Breast epithelium (tissue), 4 donors: ENCODE results near the gene POLD4. TPM values are rescaled to one million over a fixed set of nuclear protein-coding genes. Genes with fewer than 3 reads are reported as not detected.

Experiments used
- DNase-seq, 2 donors: peaks; one replicate each; pipeline ENCODE4 v3.0.0-alpha.2; 2019; ENCODE audit warnings: low spot score in 2 of 2
- H3K27ac ChIP-seq, 2 donors: fragments of 200-600 bp; sonication (generic) in 1 of 2; one replicate each; pipeline ENCODE4 v1.5.1; 2016 to 2019; ENCODE audit warnings: mild to moderate bottlenecking in 1 of 2
- H3K27me3 ChIP-seq, 2 donors: fragments of 200-600 bp; sonication (generic) in 1 of 2; one replicate each; pipeline versions ENCODE4 v1.5.1 to v1.6.0; 2017 to 2019; ENCODE audit warnings: control low read depth in 1 of 2, mild to moderate bottlenecking in 1 of 2
- H3K36me3 ChIP-seq: fragments of 200-600 bp; one replicate; pipeline ENCODE4 v1.5.1; 2019
- H3K4me1 ChIP-seq, 2 donors: fragments of 200-600 bp; sonication (generic); one replicate each; pipeline ENCODE4 v1.5.1; 2016 to 2019; ENCODE audit warnings: control low read depth in 1 of 2
- H3K4me3 ChIP-seq, 3 donors: fragments of 200-600 bp; sonication (generic); 1 replicate in 2 of 3; 2 replicates in 1 of 3; pipeline ENCODE4 v1.5.1; 2016 to 2019; ENCODE audit warnings: mild to moderate bottlenecking in 3 of 3, moderate library complexity in 2 of 3
- H3K9me3 ChIP-seq, 2 donors: fragments of 200-600 bp; sonication (generic) in 1 of 2; one replicate each; pipeline ENCODE4 v1.5.1; 2016 to 2019; ENCODE audit warnings: control low read depth in 1 of 2
- POLR2A ChIP-seq: fragments of 450-650 bp; IDR thresholded peaks from one replicate; pipeline ENCODE4 v1.6.1; 2016; ENCODE audit warnings: antibody characterized with exemption, mild to moderate bottlenecking, moderate library complexity
- POLR2AphosphoS5 ChIP-seq, 3 donors: sonication (generic); formaldehyde crosslinking; IDR thresholded peaks; one replicate each; pipeline ENCODE4 v1.6.1; 2017; ENCODE audit warnings: antibody characterized with exemption in 3 of 3
- intact Hi-C: fragments of 100-400 bp; cut with DNase I; formaldehyde crosslinking; loops from one replicate; pipeline ENCODE4 v1.15.1; 2023; ENCODE audit warnings: low total_unique reads
- total RNA-seq, 3 donors: library from RNA; depleted of rRNA; stranded (reverse); fragments of >200 nt; gene quantifications; one replicate each; pipeline ENCODE4 v1.1.0, GENCODE V29; 2016
- TF ChIP-seq, protein P1 (sequence below), 3 donors: fragments of 450-650 bp; IDR thresholded peaks; one replicate each; pipeline ENCODE4 v1.5.1; 2016 to 2017; ENCODE audit warnings: antibody characterized with exemption in 3 of 3, mild to moderate bottlenecking in 3 of 3, moderate library complexity in 3 of 3

Gene POLD4
- total RNA-seq, 3 donors from 2014 or later: 48.7 to 91.5 (median 69.2) TPM

GRCh38 chr11:67379061-67380058 is 26.0 kb upstream of the POLD4 start:
- peaks cover 0 to 12% of the 10 kb centered on the region in 2 donors for H3K4me1 ChIP-seq
- H3K9me3 ChIP-seq: no peaks in the 10 kb centered on the region
- H3K36me3 ChIP-seq: no peaks in the 10 kb centered on the region
- no peak overlapping the region for H3K27ac ChIP-seq
- no peak overlapping the region for H3K4me3 ChIP-seq
- H3K27me3 ChIP-seq: no peaks in the 10 kb centered on the region
- intact Hi-C loops: no loop called here
- TF ChIP-seq POLR2AphosphoS5 (IDR thresholded peaks at IDR 0.05): no peak
- TF ChIP-seq POLR2A: no peak
- TF ChIP-seq, protein P1, sequence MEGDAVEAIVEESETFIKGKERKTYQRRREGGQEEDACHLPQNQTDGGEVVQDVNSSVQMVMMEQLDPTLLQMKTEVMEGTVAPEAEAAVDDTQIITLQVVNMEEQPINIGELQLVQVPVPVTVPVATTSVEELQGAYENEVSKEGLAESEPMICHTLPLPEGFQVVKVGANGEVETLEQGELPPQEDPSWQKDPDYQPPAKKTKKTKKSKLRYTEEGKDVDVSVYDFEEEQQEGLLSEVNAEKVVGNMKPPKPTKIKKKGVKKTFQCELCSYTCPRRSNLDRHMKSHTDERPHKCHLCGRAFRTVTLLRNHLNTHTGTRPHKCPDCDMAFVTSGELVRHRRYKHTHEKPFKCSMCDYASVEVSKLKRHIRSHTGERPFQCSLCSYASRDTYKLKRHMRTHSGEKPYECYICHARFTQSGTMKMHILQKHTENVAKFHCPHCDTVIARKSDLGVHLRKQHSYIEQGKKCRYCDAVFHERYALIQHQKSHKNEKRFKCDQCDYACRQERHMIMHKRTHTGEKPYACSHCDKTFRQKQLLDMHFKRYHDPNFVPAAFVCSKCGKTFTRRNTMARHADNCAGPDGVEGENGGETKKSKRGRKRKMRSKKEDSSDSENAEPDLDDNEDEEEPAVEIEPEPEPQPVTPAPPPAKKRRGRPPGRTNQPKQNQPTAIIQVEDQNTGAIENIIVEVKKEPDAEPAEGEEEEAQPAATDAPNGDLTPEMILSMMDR (IDR thresholded peaks at IDR 0.05): no peak
- DNase-seq: no peak

GRCh38 chr11:67378544-67378943 is 25.2 kb upstream of the POLD4 start:
- peaks cover 0 to 15% of the 10 kb centered on the region in 2 donors for H3K4me1 ChIP-seq
- no peak overlapping the region for H3K27ac ChIP-seq
- intact Hi-C loops: no loop called here
- no peaks in the 10 kb centered on the region for H3K27me3 ChIP-seq
- H3K4me3 ChIP-seq: no peak overlapping the region
- DNase-seq: no peak
- no peaks in the 10 kb centered on the region for H3K9me3 ChIP-seq
- TF ChIP-seq, protein P1 (IDR thresholded peaks at IDR 0.05): no peak
- TF ChIP-seq POLR2A (no peak), POLR2AphosphoS5 (IDR thresholded peaks at IDR 0.05) (no peak)
- no peaks in the 10 kb centered on the region for H3K36me3 ChIP-seq

DNA sequence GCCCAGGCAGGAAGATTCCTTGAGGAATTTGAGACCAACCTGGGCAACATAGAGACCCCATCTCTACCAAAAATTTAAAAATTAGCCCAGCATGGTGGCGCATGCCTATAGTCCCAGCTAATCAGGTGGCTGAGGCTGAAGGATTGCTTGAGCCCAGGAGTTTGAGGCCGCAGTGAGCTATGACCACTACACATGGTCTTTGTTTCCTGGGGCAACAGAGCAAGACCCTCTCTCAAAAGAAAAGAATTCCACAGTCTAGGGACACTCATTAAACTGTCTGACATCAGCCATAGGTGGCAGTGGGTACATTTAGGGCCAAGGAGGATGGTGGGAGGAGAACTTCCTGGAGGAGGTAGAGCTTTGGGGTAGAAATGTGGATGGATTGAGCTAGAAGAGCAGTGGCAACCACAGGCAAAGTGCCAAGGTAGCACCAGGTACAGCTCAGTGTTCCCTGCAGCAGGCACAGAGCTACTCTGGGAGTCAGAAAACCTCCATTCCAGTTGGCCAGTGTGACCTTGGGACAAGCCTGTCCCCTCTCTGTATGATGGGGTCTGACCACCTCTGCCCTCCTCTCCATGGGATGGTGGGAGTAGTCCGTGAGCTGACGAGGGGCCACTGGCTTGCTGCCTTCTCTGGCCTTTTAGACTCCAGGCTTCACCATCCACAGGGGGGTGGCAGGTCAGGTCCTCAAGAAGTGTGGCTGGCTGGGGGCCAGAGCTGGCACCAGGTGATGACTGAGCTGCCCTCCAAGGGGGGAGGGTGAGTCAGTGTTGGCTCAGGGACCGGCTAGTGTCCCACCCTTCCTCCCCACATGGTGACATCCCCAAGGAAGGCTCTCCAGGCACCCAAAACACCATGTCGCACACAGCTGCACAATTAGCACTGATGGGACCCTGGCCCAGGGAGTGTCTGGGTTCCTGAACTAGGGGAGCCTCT is 23.8 kb upstream of the POLD4 start:
- no peak overlapping the region for H3K4me3 ChIP-seq
- peaks cover 0 to 15% of the 10 kb centered on the region in 2 donors for H3K4me1 ChIP-seq
- no peaks in the 10 kb centered on the region for H3K36me3 ChIP-seq
- intact Hi-C loops: no loop called here
- no peaks in the 10 kb centered on the region for H3K9me3 ChIP-seq
- no peak overlapping the region for H3K27ac ChIP-seq
- TF ChIP-seq, protein P1 (IDR thresholded peaks at IDR 0.05): no peak
- no peak for TF ChIP-seq POLR2A
- DNase-seq: no peak
- H3K27me3 ChIP-seq: no peaks in the 10 kb centered on the region

DNA sequence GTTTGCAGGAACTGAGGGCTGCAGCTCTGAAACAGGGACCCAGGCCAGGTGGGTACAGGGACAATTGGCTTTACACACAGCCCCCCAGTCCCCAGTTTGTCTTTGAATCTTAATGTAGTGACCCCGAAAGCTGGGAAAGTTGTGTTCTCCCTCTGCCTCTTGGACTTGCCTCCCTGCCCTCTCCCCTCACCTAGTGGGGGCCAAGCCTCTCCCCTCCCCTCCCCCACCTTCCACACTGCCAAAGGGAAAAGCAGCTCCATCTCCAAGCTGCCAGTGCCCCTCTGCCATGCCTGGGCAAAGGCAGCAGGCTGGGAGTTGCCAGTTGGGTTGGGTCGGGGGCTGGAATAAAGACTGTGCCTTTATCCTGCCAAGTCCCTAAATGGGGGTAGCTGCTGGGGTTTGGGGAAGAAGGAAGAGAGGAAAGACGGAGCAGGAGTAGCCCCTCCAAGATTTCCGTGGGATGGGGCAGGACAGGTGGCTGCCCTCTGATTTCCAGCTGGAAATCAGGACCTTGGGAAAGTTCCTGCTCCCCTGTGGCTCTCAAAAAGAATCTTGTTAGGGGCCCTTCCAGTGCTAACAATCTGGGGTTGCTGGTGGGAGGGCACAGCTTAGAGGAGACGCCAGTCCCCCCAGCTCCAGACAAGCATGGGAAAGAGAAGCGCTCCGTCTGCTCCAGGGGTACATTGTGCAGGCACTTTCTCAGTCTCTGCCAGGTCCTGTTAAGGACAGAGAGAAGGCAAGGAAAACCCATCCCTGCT is 22.9 kb upstream of the POLD4 start:
- DNase-seq: no peak
- H3K9me3 ChIP-seq: no peaks in the 10 kb centered on the region
- no peak overlapping the region for H3K4me3 ChIP-seq
- no peaks in the 10 kb centered on the region for H3K27me3 ChIP-seq
- TF ChIP-seq POLR2A (no peak), POLR2AphosphoS5 (IDR thresholded peaks at IDR 0.05) (no peak)
- TF ChIP-seq, protein P1 (IDR thresholded peaks at IDR 0.05): no peak
- intact Hi-C loops: no loop called here
- peaks cover 6 to 15% of the 10 kb centered on the region in 2 donors for H3K4me1 ChIP-seq
- no peaks in the 10 kb centered on the region for H3K36me3 ChIP-seq
- H3K27ac ChIP-seq: peak overlapping the region; percentile 91 to 96
